Muscle layer of colon (tissue), 2 donors: ENCODE measurements around the gene TCP11.

Source experiments
- H3K27ac ChIP-seq: one replicate; pipeline ENCODE4 v1.7.0; 2013; ENCODE audit warnings: low read depth, mild to moderate bottlenecking, low read length, moderate library complexity
- H3K27me3 ChIP-seq, 2 donors: one replicate each; pipeline ENCODE4 v1.7.0; 2013; ENCODE audit warnings: low read length in 2 of 2, mild to moderate bottlenecking in 2 of 2; ENCODE audit not compliant: insufficient read depth in 2 of 2, control insufficient read depth in 1 of 2
- H3K36me3 ChIP-seq: one replicate; pipeline ENCODE4 v1.7.0; 2013; ENCODE audit warnings: mild to moderate bottlenecking, low read length; ENCODE audit not compliant: insufficient read depth
- H3K4me1 ChIP-seq: one replicate; pipeline ENCODE4 v1.7.0; 2013; ENCODE audit warnings: mild to moderate bottlenecking, low read length; ENCODE audit not compliant: insufficient read depth
- H3K4me3 ChIP-seq, 2 donors: one replicate each; pipeline ENCODE4 v1.7.0; 2013; ENCODE audit warnings: low read length in 2 of 2, low read depth in 1 of 2, mild to moderate bottlenecking in 1 of 2, moderate library complexity in 1 of 2
- H3K9ac ChIP-seq: one replicate; pipeline ENCODE4 v1.7.0; 2013; ENCODE audit warnings: low read length
- H3K9me3 ChIP-seq: one replicate; pipeline ENCODE4 v1.7.0; 2013; ENCODE audit warnings: mild to moderate bottlenecking, low read length
- donor health status: abdominal sarcoma.
- donor health status: Adenocarcinoma of cecum.

The TCP11 gene

GRCh38 chr6:35158520-35158919 is 17.4 kb upstream of the TCP11 start:
- Histone ChIP-seq H3K27me3 (no peaks in the 10 kb centered on the region), H3K4me1 (no peaks in the 10 kb centered on the region), H3K9ac (no peak overlapping the region), H3K9me3 (no peaks in the 10 kb centered on the region), H3K4me3 (no peak overlapping the region), H3K27ac (no peak overlapping the region), H3K36me3 (no peaks in the 10 kb centered on the region)

GRCh38 chr6:35154947-35155346 is 13.8 kb upstream of the TCP11 start:
- Histone ChIP-seq H3K36me3 (no peaks in the 10 kb centered on the region), H3K27ac (no peak overlapping the region), H3K9ac (no peak overlapping the region), H3K27me3 (no peaks in the 10 kb centered on the region), H3K4me3 (no peak overlapping the region), H3K9me3 (no peaks in the 10 kb centered on the region), H3K4me1 (no peaks in the 10 kb centered on the region)

- Histone ChIP-seq H3K4me3 (no peak overlapping the region), H3K9ac (no peak overlapping the region), H3K36me3 (no peaks in the 10 kb centered on the region), H3K27ac (no peak overlapping the region), H3K27me3 (no peaks in the 10 kb centered on the region), H3K9me3 (no peaks in the 10 kb centered on the region), H3K4me1 (no peaks in the 10 kb centered on the region)
These were observed 13.1 kb upstream of the TCP11 start for GRCh38 chr6:35154262-35154661.

- Histone ChIP-seq H3K4me3 (no peak overlapping the region), H3K27me3 (no peaks in the 10 kb centered on the region), H3K4me1 (no peaks in the 10 kb centered on the region), H3K36me3 (no peaks in the 10 kb centered on the region), H3K9me3 (no peaks in the 10 kb centered on the region), H3K27ac (no peak overlapping the region), H3K9ac (no peak overlapping the region)
These were observed 11.0 kb upstream of the TCP11 start for GRCh38 chr6:35152067-35152707.

- H3K9me3 ChIP-seq = no peaks in the 10 kb centered on the region
- H3K4me3 ChIP-seq = no peak overlapping the region
- H3K27ac ChIP-seq = no peak overlapping the region
- H3K4me1 ChIP-seq = no peaks in the 10 kb centered on the region
- H3K27me3 ChIP-seq = no peaks in the 10 kb centered on the region
- H3K9ac ChIP-seq = no peak overlapping the region
- H3K36me3 ChIP-seq = no peaks in the 10 kb centered on the region
These were observed 10.3 kb upstream of the TCP11 start for GRCh38 chr6:35151466-35151865.

GRCh38 chr6:35149891-35150566 is 8.9 kb upstream of the TCP11 start:
- H3K4me3 ChIP-seq = no peak overlapping the region
- H3K9me3 ChIP-seq = no peaks in the 10 kb centered on the region
- H3K27me3 ChIP-seq = no peaks in the 10 kb centered on the region
- no peak overlapping the region for H3K27ac ChIP-seq
- no peak overlapping the region for H3K9ac ChIP-seq
- H3K36me3 ChIP-seq = no peaks in the 10 kb centered on the region
- no peaks in the 10 kb centered on the region for H3K4me1 ChIP-seq

GRCh38 chr6:35148167-35148741 is 7.1 kb upstream of the TCP11 start:
- no peaks in the 10 kb centered on the region for H3K9me3 ChIP-seq
- no peak overlapping the region for H3K4me3 ChIP-seq
- no peak overlapping the region for H3K9ac ChIP-seq
- no peaks in the 10 kb centered on the region for H3K4me1 ChIP-seq
- no peak overlapping the region for H3K27ac ChIP-seq
- no peaks in the 10 kb centered on the region for H3K36me3 ChIP-seq
- H3K27me3 ChIP-seq = no peaks in the 10 kb centered on the region

GRCh38 chr6:35147486-35147885 is 6.3 kb upstream of the TCP11 start:
- Histone ChIP-seq H3K36me3 (no peaks in the 10 kb centered on the region), H3K27ac (no peak overlapping the region), H3K9me3 (no peaks in the 10 kb centered on the region), H3K9ac (no peak overlapping the region), H3K4me3 (no peak overlapping the region), H3K27me3 (no peaks in the 10 kb centered on the region), H3K4me1 (no peaks in the 10 kb centered on the region)

- Histone ChIP-seq H3K4me1 (no peaks in the 10 kb centered on the region), H3K9me3 (no peaks in the 10 kb centered on the region), H3K9ac (no peak overlapping the region), H3K4me3 (no peak overlapping the region), H3K36me3 (no peaks in the 10 kb centered on the region), H3K27ac (no peak overlapping the region), H3K27me3 (no peaks in the 10 kb centered on the region)
These were observed 5.9 kb upstream of the TCP11 start for GRCh38 chr6:35147026-35147425.

- Histone ChIP-seq H3K4me3 (no peak overlapping the region), H3K4me1 (no peaks in the 10 kb centered on the region), H3K27ac (no peak overlapping the region), H3K9me3 (no peaks in the 10 kb centered on the region), H3K9ac (no peak overlapping the region), H3K27me3 (no peaks in the 10 kb centered on the region), H3K36me3 (no peaks in the 10 kb centered on the region)
These were observed 5.3 kb upstream of the TCP11 start for GRCh38 chr6:35146453-35146852.

- Histone ChIP-seq H3K9ac (no peak overlapping the region), H3K27ac (no peak overlapping the region)
These were observed 4.6 kb upstream of the TCP11 start for GRCh38 chr6:35145757-35146156.

More at GRCh38 chr6:35145757-35146156, 4.6 kb upstream of the TCP11 start:
- Histone ChIP-seq H3K9me3 (no peaks in the 10 kb centered on the region), H3K36me3 (no peaks in the 10 kb centered on the region), H3K4me3 (no peak overlapping the region), H3K4me1 (no peaks in the 10 kb centered on the region), H3K27me3 (peaks cover 0 to 4% of the 10 kb centered on the region in 2 donors)
